DOHH2 (cell line): ENCODE data around the gene COQ10B.

ENCODE experiments used
- CTCF ChIP-seq: fragments of 200-600 bp; sonication (generic); IDR thresholded peaks from one replicate; pipeline ENCODE4 v1.5.1; 2014; ENCODE audit warnings: antibody characterized with exemption, mild to moderate bottlenecking, low read depth, low read length; ENCODE audit not compliant: poor library complexity, severe bottlenecking
- EZH2phosphoT487 ChIP-seq: fragments of 200-600 bp; sonication (generic); IDR thresholded peaks from 2 replicates; pipeline ENCODE4 v1.6.1; 2017; ENCODE audit warnings: borderline replicate concordance, mild to moderate bottlenecking, antibody characterized with exemption, low read length, moderate library complexity, mixed read lengths

GRCh38 chr2:197517150-197517549 lies 63.8 kb downstream of the COQ10B start:
- no peak for TF ChIP-seq CTCF
- no peak for TF ChIP-seq EZH2phosphoT487
